ENCODE data around the gene CENPK. TPM values are rescaled to one million over a fixed set of nuclear protein-coding genes. Genes with fewer than 3 reads are reported as not detected.

The CENPK gene
- polyA plus RNA-seq, 1 experiment = 4.8 TPM

GRCh38 chr5:65475895-65476294 is 87.1 kb downstream of the CENPK start:
- DNase-seq (ENCODE audit: low read depth) = no peak
- Histone ChIP-seq H3K27me3 (ENCODE audit: control insufficient read depth, insufficient read depth, low read length) (no peaks in the 10 kb centered on the region), H3K36me3 (ENCODE audit: control insufficient read depth, insufficient read depth, low read length) (no peaks in the 10 kb centered on the region), H3K4me3 (ENCODE audit: low read depth, low read length) (no peak overlapping the region)
- POLR2A ChIA-PET = no interaction called here
- CTCF ChIA-PET = no interaction called here
- no peak for TF ChIP-seq CTCF (IDR thresholded peaks at IDR 0.05; ENCODE audit: insufficient read depth, low read depth, low read length)

- H3K36me3 ChIP-seq (ENCODE audit: control insufficient read depth, insufficient read depth, low read length) = no peaks in the 10 kb centered on the region
- no peak overlapping the region for H3K4me3 ChIP-seq (ENCODE audit: low read depth, low read length)
- TF ChIP-seq CTCF (IDR thresholded peaks at IDR 0.05; ENCODE audit: insufficient read depth, low read depth, low read length) = no peak
- DNase-seq (ENCODE audit: low read depth) = no peak
- ChIA-PET CTCF (no interaction called here), POLR2A (no interaction called here)
- no peaks in the 10 kb centered on the region for H3K27me3 ChIP-seq (ENCODE audit: control insufficient read depth, insufficient read depth, low read length)
These were observed 87.6 kb downstream of the CENPK start for GRCh38 chr5:65475336-65475735.

- no peak for TF ChIP-seq CTCF (IDR thresholded peaks at IDR 0.05; ENCODE audit: insufficient read depth, low read depth, low read length)
- Histone ChIP-seq H3K27me3 (ENCODE audit: control insufficient read depth, insufficient read depth, low read length) (no peaks in the 10 kb centered on the region), H3K36me3 (ENCODE audit: control insufficient read depth, insufficient read depth, low read length) (no peaks in the 10 kb centered on the region), H3K4me3 (ENCODE audit: low read depth, low read length) (no peak overlapping the region)
- POLR2A ChIA-PET = no interaction called here
- CTCF ChIA-PET = interaction anchor here (0.7 to 0.8 kb wide), 2 partner anchors 14 to 20 kb away, joined by 3 read pairs; no protein-coding TSS in a partner anchor
- no peak for DNase-seq (ENCODE audit: low read depth)
These were observed 88.7 kb downstream of the CENPK start for GRCh38 chr5:65474130-65474711.

GRCh38 chr5:65468633-65469032 is 94.3 kb downstream of the CENPK start:
- no peaks in the 10 kb centered on the region for H3K36me3 ChIP-seq (ENCODE audit: control insufficient read depth, insufficient read depth, low read length)
- ChIA-PET CTCF (interaction anchor here (0.7 kb wide), 1 partner anchor 722 kb away, joined by 3 read pairs; no protein-coding TSS in a partner anchor), POLR2A (no interaction called here)
- no peaks in the 10 kb centered on the region for H3K27me3 ChIP-seq (ENCODE audit: control insufficient read depth, insufficient read depth, low read length)
- no peak for DNase-seq (ENCODE audit: low read depth)
- H3K4me3 ChIP-seq (ENCODE audit: low read depth, low read length) = no peak overlapping the region
- TF ChIP-seq CTCF (IDR thresholded peaks at IDR 0.05; ENCODE audit: insufficient read depth, low read depth, low read length) = no peak

Small RNAs within 50 kb of the gene (small RNA-seq; reads per million reads assigned to genes)
- gene RNU6-540P (ENCODE audit: insufficient read length, low read depth, low replicate concordance) = not detected

Other genes starting within 250 kb of the CENPK start
- 26.2 and 28.0 TPM in 2 replicates for gene ADAMTS6, start 81.2 kb downstream of the CENPK start, polyA plus RNA-seq (2011; rRNA removed)
- 2.5 and 8.7 TPM in 2 replicates for gene PPWD1, start 128 bp upstream of the CENPK start, polyA plus RNA-seq (2011; rRNA removed)
- gene TRIM23, start 61.2 kb upstream of the CENPK start, polyA plus RNA-seq (2011; rRNA removed) = 15.2 and 16.0 TPM in 2 replicates
- gene SHLD3, start 61.9 kb upstream of the CENPK start, polyA plus RNA-seq (2011; rRNA removed) = 0.58 and 1.8 TPM in 2 replicates
- 9.8 and 17.7 TPM in 2 replicates for gene TRAPPC13, start 61.9 kb upstream of the CENPK start, polyA plus RNA-seq (2011; rRNA removed)
- 6.5 and 14.0 TPM in 2 replicates for gene SGTB, start 158.9 kb upstream of the CENPK start, polyA plus RNA-seq (2011; rRNA removed)
- 15.4 and 20.2 TPM in 2 replicates for gene NLN, start 159.0 kb upstream of the CENPK start, polyA plus RNA-seq (2011; rRNA removed)

All from BJ (cell line).